Cardiac fibroblast (primary cell): Measurements from ENCODE around the gene ITGB7.

Experiments
- DNase-seq, 2 donors: peaks; one replicate each; pipeline versions ENCODE4 v3.0.0 to v3.0.0-alpha.2; 2010; ENCODE audit warnings: low read depth in 2 of 2
- H3K4me3 ChIP-seq, 2 donors: replicated peaks in 1 of 2; 1 replicate in 1 of 2; 2 replicates in 1 of 2; pipeline ENCODE4 v1.5.1; 2011; ENCODE audit warnings: low read depth in 2 of 2, low read length in 2 of 2, mild to moderate bottlenecking in 2 of 2, moderate library complexity in 1 of 2
- TF ChIP-seq, protein P1 (sequence below): IDR thresholded peaks from one replicate; pipeline ENCODE4 v1.5.1; 2011; ENCODE audit warnings: low read depth, mild to moderate bottlenecking, low read length, inconsistent platforms

Gene ITGB7

DNA sequence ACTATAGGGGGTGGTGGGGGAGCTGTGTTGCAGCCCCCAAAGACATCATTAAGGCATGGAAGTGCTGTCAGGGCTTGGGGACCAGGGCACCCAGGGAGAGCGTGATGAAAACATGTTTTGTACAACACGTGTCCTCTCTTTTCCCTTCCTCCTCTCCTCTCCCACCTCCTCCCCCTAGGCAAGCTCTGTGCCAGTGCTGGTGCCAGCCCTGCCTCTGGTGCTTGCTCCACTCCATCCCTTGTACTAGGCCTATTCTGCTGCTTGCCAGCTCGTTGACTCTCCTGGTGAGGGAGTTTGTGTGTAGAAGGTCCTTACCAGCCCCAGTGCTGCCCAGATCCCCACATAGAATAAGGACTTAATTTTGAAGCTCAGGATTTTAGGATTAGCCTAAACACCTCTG is 28.1 kb upstream of the ITGB7 start:
- DNase-seq, result no peak
- no peak overlapping the region for H3K4me3 ChIP-seq
- TF ChIP-seq, protein P1, sequence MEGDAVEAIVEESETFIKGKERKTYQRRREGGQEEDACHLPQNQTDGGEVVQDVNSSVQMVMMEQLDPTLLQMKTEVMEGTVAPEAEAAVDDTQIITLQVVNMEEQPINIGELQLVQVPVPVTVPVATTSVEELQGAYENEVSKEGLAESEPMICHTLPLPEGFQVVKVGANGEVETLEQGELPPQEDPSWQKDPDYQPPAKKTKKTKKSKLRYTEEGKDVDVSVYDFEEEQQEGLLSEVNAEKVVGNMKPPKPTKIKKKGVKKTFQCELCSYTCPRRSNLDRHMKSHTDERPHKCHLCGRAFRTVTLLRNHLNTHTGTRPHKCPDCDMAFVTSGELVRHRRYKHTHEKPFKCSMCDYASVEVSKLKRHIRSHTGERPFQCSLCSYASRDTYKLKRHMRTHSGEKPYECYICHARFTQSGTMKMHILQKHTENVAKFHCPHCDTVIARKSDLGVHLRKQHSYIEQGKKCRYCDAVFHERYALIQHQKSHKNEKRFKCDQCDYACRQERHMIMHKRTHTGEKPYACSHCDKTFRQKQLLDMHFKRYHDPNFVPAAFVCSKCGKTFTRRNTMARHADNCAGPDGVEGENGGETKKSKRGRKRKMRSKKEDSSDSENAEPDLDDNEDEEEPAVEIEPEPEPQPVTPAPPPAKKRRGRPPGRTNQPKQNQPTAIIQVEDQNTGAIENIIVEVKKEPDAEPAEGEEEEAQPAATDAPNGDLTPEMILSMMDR, result no peak

DNA sequence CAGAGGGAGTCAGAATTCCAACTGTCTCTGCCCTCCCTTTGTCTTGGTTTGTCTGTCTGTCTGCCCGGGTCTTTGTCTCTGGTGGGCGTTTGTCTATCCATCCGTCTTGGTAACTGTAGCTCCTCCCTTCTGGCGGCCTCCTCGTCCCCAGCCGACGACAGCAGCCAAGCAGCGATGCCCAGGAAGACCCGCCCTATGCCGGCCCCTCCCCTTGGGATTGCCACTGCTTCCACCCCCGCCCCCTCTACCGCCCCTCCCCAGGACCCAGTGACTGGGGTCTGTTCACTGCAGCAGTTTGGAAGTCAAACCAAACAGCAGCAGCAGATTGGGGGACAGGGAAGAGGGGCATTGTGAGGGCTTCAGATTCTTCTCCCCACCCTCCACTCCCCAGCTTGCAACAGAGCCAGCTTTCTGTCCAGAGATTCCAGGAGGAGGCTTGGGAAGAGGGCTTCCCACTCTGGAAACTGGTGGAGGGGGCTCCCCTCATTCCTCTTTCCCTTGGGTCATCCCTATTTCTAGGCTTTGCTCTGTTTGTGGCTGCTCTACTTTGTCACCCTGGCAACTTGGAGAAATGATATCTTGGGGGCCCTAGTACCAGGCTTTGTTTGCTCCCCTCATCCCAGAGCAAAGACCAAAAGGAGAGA is 27.3 kb upstream of the ITGB7 start:
- no peak for DNase-seq
- H3K4me3 ChIP-seq, result no peak overlapping the region
- TF ChIP-seq, protein P1, result no peak

DNA sequence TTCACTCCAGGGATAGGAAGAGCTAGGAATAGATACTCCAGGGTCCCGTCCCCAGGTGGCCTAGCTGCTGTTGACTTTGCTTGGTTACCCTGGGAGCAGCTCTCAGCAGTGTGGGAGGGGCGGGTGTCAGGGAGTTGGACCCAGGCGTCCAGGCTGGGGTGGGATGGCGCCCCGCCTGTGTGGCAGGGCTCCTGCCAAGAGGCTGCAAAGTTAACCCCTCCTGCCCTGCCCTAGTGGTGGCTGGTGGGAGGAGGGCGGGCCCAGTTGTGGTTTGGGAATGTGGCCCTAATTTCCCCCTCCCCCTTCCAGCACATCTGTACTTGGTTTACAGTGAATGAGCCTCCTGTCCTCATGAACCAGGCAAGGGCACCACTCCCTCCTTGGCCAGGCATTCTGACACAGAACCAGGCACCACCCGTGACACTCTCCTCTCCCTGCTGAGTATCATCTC is 26.6 kb upstream of the ITGB7 start:
- TF ChIP-seq, protein P1, result no peak
- no peak for DNase-seq
- no peak overlapping the region for H3K4me3 ChIP-seq

DNA sequence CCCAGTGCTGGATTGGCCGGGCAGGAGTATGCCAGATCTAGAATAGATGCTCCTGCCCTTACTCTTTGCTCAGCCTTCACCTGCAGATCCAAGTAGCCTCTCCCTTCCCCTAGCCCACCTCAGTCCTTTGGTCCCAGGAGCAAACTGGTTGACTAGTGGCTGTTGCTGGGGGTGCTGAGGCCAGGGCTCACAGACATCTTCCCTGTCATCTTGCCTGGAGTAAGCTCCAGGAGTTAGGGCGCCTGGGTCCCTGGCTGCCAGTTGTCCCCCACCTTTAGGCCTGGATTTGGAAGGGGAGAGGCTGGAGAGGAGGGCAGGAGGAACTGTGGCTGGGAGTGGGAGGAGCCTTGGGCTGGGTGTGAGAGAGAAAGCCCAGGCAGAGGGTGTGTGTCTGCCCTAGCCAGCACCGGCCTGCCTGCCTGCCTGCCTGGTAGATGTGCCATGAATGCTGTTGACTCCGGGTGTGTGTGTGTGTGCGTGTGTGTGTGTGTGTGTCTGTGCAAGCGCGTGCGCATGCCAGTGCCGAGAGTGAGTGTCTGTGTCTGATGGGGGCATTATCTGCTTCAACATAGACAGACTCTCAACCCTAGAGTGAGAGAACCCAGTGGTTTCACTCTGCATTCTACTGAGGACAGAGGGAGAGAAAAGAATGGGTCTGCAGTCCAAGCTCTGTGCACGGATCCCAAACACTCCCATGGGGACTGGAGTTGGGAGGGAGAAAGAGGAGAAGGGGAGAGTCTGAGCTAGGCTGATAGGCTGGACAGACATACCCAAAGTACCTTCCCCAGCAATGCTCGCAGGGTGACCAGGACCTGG is 25.8 kb upstream of the ITGB7 start:
- H3K4me3 ChIP-seq, result peak overlapping the region; percentile 51 to 60
- TF ChIP-seq, protein P1, result no peak
- peak; percentile 16 to 45 for DNase-seq

DNA sequence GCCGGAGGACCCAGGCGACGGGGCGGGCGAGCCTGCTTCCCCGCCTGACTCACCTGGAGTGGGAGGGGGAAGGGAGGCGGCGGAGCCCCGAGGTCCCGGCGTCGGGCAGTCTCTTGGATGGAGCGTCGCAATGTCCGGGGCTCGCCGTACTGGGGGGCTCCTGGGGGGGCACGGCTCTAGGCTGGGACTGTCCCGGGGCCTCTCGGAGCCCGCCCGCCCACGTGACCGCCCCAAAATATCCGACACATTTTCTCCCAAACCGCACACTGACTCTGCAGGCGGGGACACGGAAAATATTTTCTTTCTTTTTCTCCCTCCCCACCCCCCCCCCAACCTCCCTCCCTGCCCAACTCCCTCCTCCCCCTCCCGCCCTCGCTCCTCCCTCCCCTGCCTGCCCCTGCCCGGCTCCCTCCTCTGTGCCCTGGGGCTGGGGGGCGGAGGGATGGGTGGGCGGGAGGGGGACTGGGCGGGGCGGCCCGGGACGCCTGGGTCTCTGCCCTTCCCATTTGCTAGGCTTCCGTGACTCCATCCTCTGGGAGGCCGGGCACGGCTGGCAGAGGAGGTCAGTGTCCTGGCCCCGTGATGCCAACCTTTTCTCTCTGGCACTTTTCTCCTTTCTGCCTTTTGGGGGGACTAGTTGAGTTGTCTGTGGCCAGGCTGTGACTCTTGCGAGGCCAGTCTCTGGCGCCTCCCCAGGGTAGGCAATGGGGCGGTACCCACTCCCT is 25.0 kb upstream of the ITGB7 start, which contains the start of gene RARG:
TSS of gene RARG (minus strand) at position 289 of the 725 bp plus-strand sequence. CDS start 4,664 bp downstream, outside the sequence.
- TF ChIP-seq, protein P1, result no peak
- peak within 1 kb of the TSS; percentile 60 to 66 for H3K4me3 ChIP-seq
- DNase-seq, result peak; percentile 24 to 66

DNA sequence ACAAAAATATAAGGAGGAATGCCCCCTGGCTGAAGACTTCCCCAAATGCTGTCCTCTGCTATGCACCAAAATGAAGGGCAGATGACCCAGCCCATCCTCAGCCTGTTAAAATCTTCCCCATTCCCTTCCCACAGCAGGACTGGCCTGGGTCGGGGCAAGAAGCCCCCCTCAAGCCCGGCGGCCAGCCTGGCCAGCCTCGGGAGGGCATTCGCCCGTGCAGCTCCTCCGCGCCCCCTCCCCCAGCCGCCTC is 24.5 kb upstream of the ITGB7 start:
- DNase-seq, result no peak
- H3K4me3 ChIP-seq, result peak overlapping the region; percentile 60 to 66
- TF ChIP-seq, protein P1, result no peak
